Neuron (in vitro differentiated cells): ENCODE results near the gene ME2.
"Not testable (repeated sequence)": the region's sequence is repeated elsewhere in the genome, so short reads cannot be mapped to it uniquely, and the experiment has no call there.

ENCODE experiments used
- H2AFZ ChIP-seq: one replicate; pipeline ENCODE4 v1.6.1; 2013; ENCODE audit warnings: low read depth, mild to moderate bottlenecking, inconsistent platforms, low read length, moderate library complexity
- H3K27me3 ChIP-seq: one replicate; pipeline ENCODE4 v1.6.1; 2013; ENCODE audit warnings: low read length; ENCODE audit not compliant: insufficient read depth
- H3K36me3 ChIP-seq: one replicate; pipeline ENCODE4 v1.6.1; 2013; ENCODE audit warnings: low read length; ENCODE audit not compliant: insufficient read depth
- H3K4me1 ChIP-seq: one replicate; pipeline ENCODE4 v1.6.1; 2013; ENCODE audit warnings: low read length; ENCODE audit not compliant: insufficient read depth
- H3K4me3 ChIP-seq: 2 replicates; pipeline ENCODE4 v1.5.1; 2013; ENCODE audit warnings: mild to moderate bottlenecking, low read length, moderate library complexity
- H3K9me3 ChIP-seq: one replicate; pipeline ENCODE4 v1.6.1; 2013; ENCODE audit warnings: low read length

Gene ME2

DNA sequence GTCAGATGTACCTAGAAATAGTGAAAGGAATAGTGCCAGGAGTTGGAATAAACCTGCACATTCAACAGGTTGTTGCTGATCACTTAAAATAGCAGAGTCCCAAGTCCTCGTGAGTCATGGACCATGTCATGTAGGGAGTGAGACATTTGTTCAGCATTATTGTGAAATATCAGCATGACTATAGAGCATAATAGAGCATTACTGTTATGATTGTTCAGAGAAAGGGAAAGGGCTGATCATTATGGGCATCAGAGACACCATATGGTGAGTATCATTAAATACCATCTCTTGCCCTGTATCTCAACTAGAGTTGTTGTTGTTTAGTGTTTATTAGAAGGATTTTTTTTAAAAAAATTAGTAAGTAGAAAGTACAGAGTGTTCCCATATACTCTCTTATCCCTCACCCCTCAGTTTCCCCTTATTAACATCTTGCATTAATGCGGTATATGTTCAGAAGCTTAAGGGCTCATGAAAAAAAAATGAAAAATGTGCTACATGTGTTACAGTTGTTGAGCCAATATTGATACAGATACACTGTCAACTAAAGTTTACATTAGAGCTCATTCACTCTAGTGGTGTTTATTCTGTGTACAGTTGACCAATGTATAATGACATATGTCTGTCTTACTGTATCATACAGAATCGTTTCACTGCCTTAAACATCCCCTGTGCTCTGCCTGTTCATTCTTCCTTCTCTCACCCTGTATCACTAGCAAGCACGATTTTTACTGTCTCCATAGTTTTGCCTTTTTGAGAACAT is 94.6 kb downstream of the ME2 start:
- H3K9me3 ChIP-seq: peaks cover 32% of the 10 kb centered on the region
- no peaks in the 10 kb centered on the region for H3K27me3 ChIP-seq
- H3K36me3 ChIP-seq: peaks cover 47% of the 10 kb centered on the region
- no peak overlapping the region for H3K4me3 ChIP-seq
- no peak overlapping the region for H2AFZ ChIP-seq
- H3K4me1 ChIP-seq: peaks cover 10% of the 10 kb centered on the region

DNA sequence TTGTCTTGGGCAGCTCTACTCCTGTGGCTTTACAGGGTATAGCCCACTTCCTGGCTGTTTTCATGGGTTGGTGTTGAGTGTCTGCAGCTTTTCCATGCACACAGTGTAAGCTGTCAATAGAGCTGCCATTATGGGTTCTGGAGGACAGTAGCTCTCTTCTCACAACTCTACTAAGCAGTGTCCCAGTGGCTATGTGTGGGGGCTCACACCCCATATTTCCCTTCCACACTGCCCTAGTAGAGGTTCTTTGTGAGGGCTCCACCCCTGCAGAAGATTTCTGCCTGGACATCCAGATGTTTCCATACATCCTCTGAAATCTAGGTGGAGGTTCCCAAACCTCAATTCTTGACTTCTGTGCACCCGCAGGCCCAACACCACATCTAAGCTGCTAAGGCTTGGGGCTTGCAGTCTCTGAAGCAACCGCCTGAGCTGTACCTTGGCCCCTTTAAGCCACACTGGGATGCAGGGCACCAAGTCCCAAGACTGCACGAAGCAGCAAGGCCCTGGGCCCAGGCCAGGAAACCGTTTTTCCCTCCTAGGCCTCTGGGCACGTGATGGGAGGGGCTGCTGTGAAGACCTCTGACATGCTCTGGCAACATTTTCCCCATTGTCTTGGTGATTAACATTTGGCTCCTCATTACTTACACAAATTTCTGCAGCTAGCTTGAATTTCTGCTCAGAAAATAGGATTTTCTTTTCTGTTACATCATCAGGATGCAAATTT is 98.3 kb downstream of the ME2 start:
- peaks cover 62% of the 10 kb centered on the region for H3K36me3 ChIP-seq

DNA sequence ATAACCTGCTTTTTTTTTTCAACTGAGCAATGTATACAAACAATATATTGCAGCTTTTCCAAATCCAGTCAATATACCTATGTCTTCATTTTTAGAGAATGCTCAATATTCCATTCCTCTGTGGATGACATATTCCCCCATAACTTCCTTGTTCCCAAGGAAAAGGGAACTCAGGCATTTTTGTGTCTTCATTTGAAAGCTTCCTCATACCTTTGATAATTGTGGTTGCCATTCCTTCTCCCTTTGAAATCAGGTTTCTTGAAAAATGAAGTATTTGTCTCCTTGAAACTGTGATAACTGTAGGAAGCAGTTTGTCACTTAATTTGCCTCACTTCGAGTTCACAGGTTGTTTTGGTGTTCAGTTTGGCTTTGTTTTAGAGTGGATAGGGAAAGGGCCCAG is 102.5 kb downstream of the ME2 start:
- no peak overlapping the region for H3K4me3 ChIP-seq
- no peaks in the 10 kb centered on the region for H3K4me1 ChIP-seq
- H2AFZ ChIP-seq: no peak overlapping the region
- no peaks in the 10 kb centered on the region for H3K27me3 ChIP-seq
- H3K36me3 ChIP-seq: peaks cover 50% of the 10 kb centered on the region
- H3K9me3 ChIP-seq: peaks cover 28% of the 10 kb centered on the region

More for the DNA sequence above, 98.3 kb downstream of the ME2 start:
- H3K4me3 ChIP-seq: no peak overlapping the region
- no peaks in the 10 kb centered on the region for H3K4me1 ChIP-seq
- peaks cover 39% of the 10 kb centered on the region for H3K9me3 ChIP-seq
- H3K27me3 ChIP-seq: no peaks in the 10 kb centered on the region
- no peak overlapping the region for H2AFZ ChIP-seq

DNA sequence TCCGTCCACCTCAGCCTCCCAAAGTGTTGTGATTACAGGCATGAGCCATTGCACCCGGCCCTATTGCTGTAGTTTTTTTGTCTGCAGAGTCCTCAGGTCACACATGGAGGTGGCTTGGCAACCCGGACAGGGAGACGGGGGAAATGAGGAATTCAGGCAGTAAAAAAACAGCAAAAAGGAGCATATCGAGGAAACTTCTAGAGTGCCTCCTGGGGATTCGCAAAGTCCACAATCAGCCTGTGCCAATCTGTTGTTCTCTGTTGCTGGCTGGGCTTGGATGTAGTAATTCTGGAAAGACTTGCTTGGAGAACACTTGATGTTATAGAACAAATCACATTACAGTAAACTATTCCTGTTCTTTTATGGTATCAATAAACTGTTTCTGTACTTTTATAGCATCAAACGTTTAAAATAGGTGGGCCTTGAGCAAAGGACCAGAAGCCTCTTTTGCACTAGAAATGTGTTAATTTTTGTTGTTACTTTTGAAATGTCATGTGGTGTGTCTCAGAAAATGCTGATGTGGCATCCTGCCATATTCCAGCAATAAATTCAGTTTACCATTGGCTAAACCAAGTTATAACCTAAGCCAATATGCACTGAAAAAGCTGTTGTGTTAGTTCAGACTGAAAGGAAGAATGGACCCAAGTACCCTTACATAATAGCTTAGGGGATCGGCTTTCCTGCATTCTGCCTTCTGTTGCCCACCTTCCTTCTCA is 103.3 kb downstream of the ME2 start:
- Histone ChIP-seq H3K4me3 (no peak overlapping the region), H3K36me3 (peaks cover 50% of the 10 kb centered on the region), H3K27me3 (no peaks in the 10 kb centered on the region), H3K4me1 (no peaks in the 10 kb centered on the region), H2AFZ (no peak overlapping the region), H3K9me3 (peaks cover 20% of the 10 kb centered on the region)

DNA sequence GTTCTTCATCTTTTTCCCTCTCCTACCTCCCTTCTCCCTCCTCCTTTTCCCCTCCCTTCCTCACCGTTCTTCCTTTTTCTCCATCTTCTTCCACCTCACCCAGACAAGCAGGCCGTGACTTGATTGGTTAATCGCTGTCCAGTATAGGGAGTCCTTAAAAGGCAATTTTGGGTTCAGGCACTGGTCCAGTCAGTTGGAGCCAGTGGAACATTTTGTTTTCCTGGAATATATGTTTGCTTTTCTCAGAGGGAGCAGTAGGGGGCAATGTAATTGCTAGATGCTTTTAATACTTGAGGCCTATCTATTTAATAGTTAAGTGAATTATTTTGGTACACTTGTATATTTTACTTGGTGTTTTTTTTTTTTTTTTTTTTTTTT is 103.9 kb downstream of the ME2 start:
- Histone ChIP-seq H3K36me3 (peaks cover 48% of the 10 kb centered on the region), H2AFZ (no peak overlapping the region), H3K27me3 (no peaks in the 10 kb centered on the region), H3K4me3 (no peak overlapping the region), H3K4me1 (no peaks in the 10 kb centered on the region), H3K9me3 (peaks cover 15% of the 10 kb centered on the region)

DNA sequence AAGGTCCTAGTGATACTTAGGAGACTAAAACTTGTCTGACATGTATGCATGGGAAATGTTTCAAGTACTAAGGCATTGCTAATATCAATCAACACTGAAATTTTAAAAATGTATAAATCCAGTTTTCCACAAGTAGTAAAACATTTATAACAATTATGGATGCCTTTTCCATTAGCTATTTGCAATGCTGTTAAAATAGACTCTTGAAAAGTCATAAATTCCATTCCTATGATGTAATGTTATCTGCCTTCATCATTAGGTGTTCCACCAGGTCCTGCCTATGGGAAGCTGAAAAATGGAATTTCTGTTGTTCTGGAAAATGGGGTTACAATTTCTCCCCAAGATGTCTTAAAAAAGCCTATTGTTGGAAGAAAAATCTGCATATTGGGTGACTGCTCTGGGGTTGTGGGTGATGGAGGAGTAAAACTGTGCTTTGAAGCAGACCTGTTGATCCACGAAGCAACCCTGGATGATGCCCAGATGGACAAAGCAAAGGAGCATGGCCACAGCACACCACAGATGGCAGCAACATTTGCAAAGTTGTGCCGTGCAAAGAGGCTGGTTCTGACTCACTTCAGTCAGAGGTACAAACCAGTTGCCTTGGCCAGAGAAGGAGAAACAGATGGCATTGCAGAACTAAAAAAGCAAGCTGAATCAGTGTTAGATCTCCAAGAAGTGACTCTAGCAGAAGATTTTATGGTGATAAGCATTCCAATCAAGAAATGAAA is 107.6 kb downstream of the ME2 start:
- no peaks in the 10 kb centered on the region for H3K27me3 ChIP-seq
- H2AFZ ChIP-seq: no peak overlapping the region
- H3K4me3 ChIP-seq: no peak overlapping the region
- H3K36me3 ChIP-seq: peaks cover 30% of the 10 kb centered on the region
- peaks cover 2% of the 10 kb centered on the region for H3K4me1 ChIP-seq
- peaks cover 3% of the 10 kb centered on the region for H3K9me3 ChIP-seq

DNA sequence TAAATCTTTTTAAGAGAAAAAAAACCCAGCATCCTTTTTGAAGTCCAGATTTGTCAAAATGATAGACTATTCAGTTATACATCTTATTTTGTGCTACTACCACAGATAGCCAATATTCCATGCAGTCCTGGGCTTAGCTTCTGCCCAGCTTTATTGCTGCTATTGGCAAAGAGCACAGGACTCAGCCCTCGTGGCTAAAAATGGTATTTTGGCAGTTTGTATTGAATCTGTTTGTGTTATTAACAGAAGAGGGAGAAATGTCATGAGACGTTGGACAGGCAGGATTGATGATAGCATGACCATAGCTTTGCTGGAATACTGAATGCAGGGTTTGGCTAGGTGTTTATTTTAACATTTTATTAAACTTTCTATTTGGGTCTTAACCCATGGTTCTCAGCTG is 108.3 kb downstream of the ME2 start:
- H3K27me3 ChIP-seq: no peaks in the 10 kb centered on the region
- peaks cover 10% of the 10 kb centered on the region for H3K4me1 ChIP-seq
- H3K4me3 ChIP-seq: no peak overlapping the region
- peaks cover 3% of the 10 kb centered on the region for H3K9me3 ChIP-seq
- peaks cover 29% of the 10 kb centered on the region for H3K36me3 ChIP-seq
- no peak overlapping the region for H2AFZ ChIP-seq

DNA sequence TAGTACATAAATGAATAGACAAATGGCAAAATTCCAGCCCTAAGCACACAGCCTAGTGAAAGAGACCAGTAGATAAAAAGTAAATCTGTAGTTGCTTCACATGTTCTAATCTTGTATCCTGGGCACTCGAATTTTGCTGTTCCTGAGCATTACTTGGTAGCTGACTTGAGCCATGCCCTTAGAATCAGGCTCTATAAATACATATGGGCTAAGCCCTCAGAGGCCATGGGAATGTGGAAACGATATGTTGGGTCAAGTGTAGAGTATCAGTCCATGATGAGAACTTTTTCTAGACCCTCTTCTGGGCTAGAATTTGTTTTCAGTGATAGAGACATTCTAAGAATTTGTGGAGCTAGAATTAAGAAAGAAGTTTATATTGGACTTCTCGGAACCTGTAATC is 110.8 kb downstream of the ME2 start:
- no peak overlapping the region for H2AFZ ChIP-seq
- H3K9me3 ChIP-seq: no peaks in the 10 kb centered on the region
- peaks cover 14% of the 10 kb centered on the region for H3K4me1 ChIP-seq
- H3K36me3 ChIP-seq: peaks cover 23% of the 10 kb centered on the region
- no peak overlapping the region for H3K4me3 ChIP-seq
- no peaks in the 10 kb centered on the region for H3K27me3 ChIP-seq

DNA sequence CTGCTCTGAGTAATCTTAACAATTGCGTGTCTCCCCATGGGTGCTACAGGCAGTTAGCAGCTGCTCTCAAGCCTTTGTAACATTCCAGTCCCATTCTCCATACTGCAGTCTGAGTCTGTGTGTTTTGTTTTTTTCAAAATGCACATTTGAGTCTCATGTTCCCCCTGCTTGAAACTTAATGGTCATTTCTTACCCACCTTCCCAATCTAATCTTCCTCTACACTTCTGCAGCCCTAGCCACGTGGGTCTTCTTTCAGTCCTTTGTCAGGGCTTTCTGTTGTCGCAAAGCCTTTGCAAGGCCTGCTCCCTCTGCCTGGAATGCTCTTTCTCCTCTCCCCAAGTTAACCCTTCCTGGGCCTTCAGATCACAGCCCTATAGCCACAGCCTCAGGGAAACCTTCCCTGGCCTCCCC is 113.4 kb downstream of the ME2 start:
- peak overlapping the region; percentile 71 for H2AFZ ChIP-seq
- peaks cover 14% of the 10 kb centered on the region for H3K4me1 ChIP-seq
- H3K36me3 ChIP-seq: peaks cover 5% of the 10 kb centered on the region
- peaks cover 2% of the 10 kb centered on the region for H3K9me3 ChIP-seq
- H3K4me3 ChIP-seq: peak overlapping the region; percentile 10
- no peaks in the 10 kb centered on the region for H3K27me3 ChIP-seq

DNA sequence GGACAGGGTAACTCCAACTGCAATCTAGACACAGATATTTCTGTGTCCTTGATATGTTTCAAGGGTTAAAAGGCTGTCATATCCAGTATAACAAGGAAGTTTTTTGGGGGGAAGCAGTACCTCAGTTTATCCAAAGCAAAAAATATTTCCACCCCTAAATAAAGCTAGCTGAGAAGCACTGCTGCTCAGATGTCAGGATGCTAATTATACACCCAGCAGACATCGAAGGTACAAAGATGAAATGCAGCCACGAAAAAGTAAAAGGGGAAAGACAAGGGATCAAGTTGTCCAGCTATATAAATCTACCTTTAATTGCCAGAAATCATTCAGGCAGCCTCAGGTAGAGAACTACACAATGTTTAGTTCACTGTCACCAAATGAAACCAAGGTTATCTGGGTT is 115.1 kb downstream of the ME2 start:
- H3K9me3 ChIP-seq: peaks cover 2% of the 10 kb centered on the region
- H3K4me1 ChIP-seq: peaks cover 14% of the 10 kb centered on the region
- H3K4me3 ChIP-seq: no peak overlapping the region
- H3K36me3 ChIP-seq: no peaks in the 10 kb centered on the region
- no peak overlapping the region for H2AFZ ChIP-seq
- H3K27me3 ChIP-seq: no peaks in the 10 kb centered on the region

DNA sequence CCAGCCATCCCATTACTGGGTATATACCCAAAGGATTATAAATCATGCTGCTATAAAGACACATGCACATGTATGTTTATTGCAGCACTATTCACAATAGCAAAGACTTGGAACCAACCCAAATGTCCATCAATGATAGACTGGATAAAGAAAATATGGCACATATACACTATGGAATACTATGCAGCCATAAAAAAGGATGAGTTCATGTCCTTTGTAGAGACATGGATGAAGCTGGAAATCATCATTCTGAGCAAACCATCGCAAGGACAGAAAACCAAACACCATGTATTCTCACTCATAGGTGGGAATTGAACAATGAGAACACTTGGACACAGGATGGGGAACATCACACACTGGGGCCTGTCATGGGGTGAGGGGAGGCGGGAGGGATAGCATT is 124.3 kb downstream of the ME2 start:
- H2AFZ ChIP-seq, H3K36me3 ChIP-seq, H3K9me3 ChIP-seq, H3K4me3 ChIP-seq, H3K27me3 ChIP-seq, H3K4me1 ChIP-seq: not testable (repeated sequence)
